ENCODE measurements around the gene F10.
A peak's percentile ranks its signal among the peaks of the same experiment; 100 is the strongest.
"Not testable (repeated sequence)": the region's sequence is repeated elsewhere in the genome, so short reads cannot be mapped to it uniquely, and the experiment has no call there.

The F10 gene

DNA sequence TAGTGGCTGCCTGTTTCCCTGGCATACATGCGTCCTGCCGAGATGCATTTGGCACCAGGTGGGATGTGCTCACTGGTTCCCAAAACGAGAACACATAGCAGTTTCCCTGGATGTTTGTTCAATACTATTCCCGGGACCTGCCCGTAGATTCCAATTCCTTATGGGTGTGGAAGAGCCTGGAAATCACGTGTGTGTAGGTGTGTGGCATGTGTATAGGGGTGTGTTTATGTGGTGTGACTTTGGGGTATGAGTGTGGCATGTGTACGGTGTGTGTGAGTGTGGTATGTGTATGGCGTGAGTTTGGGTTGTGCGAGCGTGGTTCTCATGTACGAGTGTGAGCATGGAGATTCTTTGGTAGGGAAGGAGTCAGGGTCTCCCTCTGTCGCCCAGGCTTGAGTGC is 19.9 kb upstream of the F10 start:
- no peak for DNase-seq

- DNase-seq, result no peak
Observed at GRCh38 chr13:113103646-113104045, 19.0 kb upstream of the F10 start.

GRCh38 chr13:113105032-113105920 is 17.3 kb upstream of the F10 start, which contains the start of gene F7:
Gene F7, plus strand, starts transcription at chr13:113105791. Its CDS starts 51 bp downstream, at chr13:113105842.
- DNase-seq, result no peak

- DNase-seq, result no peak
Observed at GRCh38 chr13:113105921-113106452, 16.6 kb upstream of the F10 start.

DNA sequence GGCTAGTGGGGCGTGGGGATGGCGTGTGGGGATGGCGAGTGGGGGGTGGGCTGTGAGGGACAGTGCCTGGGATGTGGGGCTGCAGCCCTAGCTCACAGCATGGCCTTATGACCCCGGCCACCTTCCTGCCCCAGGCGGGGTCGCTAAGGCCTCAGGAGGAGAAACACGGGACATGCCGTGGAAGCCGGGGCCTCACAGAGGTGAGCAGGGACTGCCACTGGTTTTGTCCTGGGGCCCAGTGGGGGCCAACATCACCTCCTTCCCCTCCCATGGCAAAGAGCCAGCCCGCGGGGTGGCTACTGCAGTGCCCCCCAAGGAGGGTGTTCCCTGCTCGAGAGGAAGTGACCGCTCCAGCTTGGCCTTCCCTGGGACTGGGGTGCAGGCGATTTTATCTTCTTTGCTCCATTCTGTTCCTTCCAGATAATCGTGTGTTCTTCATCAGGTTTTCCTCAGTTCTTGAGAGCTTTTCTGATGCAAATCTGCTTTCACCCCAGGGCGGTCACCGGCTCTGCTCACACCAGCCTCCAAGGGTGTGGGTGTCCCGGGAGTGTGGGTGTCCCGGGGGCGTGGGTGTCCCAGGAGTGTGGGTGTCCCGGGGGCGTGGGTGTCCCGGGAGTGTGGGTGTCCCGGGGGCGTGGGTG is 15.8 kb upstream of the F10 start:
- no peak for DNase-seq

- not testable (repeated sequence) for DNase-seq
Observed at GRCh38 chr13:113108521-113108920, 14.1 kb upstream of the F10 start.

- no peak for DNase-seq
Observed at GRCh38 chr13:113109151-113110047, 13.2 kb upstream of the F10 start.

DNA sequence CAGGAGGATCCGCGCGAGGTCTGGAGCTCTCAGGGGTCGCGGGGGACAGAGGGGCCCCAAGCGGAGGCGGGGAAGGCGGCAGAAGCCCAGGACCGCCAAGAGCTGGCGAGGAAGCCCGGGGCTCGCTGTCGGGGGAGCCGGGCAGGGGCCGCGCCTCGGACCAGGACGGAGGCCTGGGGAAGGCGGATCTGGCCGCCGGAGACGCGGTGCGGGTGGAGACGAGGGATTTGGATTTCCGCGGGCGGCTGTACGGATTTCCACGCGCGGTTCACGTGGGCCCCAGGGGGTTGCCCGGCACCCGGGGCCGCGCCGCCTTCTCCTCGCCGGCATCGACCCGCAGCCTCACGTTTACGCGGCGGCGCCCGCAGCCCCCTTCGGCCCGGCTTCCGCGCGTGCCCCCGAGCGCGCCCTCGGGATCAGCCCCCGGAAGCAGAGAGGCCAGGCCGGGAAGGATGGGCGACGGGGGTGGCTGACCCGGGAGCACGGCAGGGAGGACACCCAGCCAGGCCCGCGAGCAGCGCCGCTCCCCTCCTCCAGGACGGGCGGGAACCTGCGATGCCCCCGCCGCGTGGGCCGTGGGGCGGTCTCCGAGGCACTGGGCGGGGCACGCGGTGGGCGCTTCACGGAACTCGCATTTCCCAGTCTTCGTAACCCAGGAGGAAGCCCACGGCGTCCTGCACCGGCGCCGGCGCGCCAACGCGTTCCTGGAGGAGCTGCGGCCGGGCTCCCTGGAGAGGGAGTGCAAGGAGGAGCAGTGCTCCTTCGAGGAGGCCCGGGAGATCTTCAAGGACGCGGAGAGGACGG is 12.3 kb upstream of the F10 start:
- DNase-seq, result peak; percentile 28 to 34

- no peak for DNase-seq
Observed at GRCh38 chr13:113110852-113111315, 11.7 kb upstream of the F10 start.

GRCh38 chr13:113111821-113112220 is 10.8 kb upstream of the F10 start:
- not testable (repeated sequence) for DNase-seq

GRCh38 chr13:113112475-113112874 is 10.1 kb upstream of the F10 start:
- DNase-seq, result not testable (repeated sequence)

DNA sequence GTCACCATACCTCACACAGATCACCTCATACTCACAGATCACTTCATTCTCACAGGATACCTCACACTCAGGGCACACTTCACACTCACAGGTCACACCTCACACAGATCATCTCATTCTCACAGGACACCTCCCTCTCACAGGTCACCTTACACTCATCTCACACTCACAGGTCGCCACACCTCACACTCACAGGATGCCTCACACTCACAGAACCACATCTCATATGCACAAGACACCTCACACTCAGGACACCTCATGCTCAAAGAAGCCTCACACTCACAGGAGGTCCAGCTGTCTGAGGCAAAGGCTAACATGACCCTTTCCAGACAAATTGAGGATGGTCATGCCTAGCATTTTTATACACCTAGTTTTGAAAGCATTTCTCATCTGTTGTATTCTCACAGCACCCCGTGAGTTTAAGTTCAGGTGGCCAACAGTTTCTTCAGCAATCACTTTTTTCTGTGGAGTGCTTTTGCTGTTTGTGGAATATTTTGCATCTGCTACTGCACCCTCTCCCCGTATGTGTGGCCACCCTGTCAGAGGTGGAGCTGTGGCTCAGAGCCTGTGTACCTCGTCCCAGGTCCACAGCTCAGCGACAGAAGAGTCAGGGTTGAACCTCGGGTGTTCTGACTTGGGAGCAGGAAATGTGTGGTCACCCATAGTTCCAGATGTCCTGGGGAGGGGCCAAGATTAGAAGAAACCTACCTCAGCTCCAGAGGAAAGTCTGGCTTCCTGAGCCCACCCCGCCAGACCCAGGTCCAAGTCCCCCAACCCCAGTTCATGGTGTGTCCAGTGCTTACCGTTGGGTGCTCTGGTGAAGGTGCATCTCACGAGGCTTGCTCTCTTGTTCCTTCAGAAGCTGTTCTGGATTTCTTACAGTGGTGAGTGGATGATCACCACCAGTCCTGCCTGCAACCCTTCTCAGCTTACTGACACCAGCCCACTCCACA is 9.4 kb upstream of the F10 start:
- DNase-seq, result no peak

DNA sequence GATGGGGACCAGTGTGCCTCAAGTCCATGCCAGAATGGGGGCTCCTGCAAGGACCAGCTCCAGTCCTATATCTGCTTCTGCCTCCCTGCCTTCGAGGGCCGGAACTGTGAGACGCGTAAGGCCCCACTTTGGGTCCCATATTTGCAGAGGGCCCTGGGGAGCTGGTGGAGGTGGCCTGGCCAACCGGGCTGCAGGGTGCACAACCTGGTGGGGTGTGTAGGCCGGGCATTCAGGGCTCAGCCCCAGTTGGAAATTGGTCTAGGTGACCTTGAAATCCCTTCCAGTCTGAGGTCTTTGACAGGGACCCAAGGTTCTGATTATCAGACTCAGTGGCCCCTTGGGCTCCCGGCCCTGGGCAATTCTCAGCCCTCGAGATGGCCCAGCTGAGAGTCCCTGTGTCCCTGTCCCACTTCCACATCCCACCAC is 8.7 kb upstream of the F10 start:
- DNase-seq, result no peak

DNA sequence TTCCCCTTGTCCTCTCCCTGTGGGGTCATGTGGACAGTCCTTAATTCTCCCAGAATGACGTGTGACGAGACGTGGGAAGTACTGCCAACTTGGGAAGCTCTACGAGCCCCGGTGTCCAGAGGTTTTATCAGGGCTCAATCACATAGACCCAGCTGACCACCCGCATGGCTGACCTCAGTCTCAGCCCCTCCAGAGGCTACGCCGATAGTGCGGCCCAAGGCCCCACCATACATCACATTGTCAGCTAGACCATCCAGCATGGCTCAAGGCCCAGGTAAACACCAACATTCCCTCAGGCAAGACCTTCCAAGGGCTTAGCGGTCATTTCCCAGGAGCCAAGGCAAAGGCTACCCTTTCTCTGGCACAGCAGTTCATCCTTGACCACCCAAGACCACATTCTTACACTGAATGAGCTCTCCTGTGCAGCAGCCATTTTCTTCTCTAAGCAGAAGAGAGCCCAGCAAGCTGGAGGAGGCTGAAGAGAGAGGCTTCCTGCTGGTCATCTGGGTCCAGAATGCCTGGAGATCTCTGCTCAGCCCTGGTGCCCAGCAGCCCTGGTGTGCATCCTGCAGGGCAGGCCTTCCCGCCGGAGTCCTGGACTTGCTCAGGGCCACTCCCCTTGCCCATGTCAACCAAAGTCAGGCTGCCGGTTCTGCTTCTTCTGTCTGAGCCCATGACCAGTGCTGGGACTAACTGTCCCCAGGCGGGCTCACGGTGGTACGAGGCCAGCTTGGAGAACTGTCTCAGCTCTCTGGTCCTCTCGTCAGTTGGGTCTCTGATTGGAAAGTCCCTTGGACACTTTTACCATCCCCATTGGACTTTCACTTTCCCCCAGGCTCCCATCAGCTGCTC is 7.9 kb upstream of the F10 start:
- DNase-seq, result no peak

- no peak for DNase-seq
Observed at GRCh38 chr13:113115363-113116205, 7.0 kb upstream of the F10 start.

GRCh38 chr13:113116206-113116800 is 6.3 kb upstream of the F10 start:
- no peak for DNase-seq

GRCh38 chr13:113116871-113117271 is 5.7 kb upstream of the F10 start:
- DNase-seq, result no peak

- DNase-seq, result no peak
Observed at GRCh38 chr13:113117335-113117872, 5.2 kb upstream of the F10 start.

Measured in activated CD4-positive, alpha-beta T cell treated with anti-CD3 and anti-CD28 coated beads, Interleukin-2, amount 50 U/mL, for 48 hours (primary cell).